ENCODE data around the gene LLGL1. TPM values are rescaled to one million over a fixed set of nuclear protein-coding genes. Genes with fewer than 3 reads are reported as not detected.

Gene LLGL1
- total and polyA plus RNA-seq, 2 donors (not counting 1 experiment from before 2014, with no cell fraction given), result 14.9 to 15.2 TPM

GRCh38 chr17:18197535-18198194, 27.8 kb upstream of the LLGL1 start:
- H4K20me1 ChIP-seq (ENCODE audit: control insufficient read depth, insufficient read depth, low read length, poor library complexity, severe bottlenecking), result peaks cover 95% of the 10 kb centered on the region
- H3K4me1 Mint-ChIP-seq, result peaks cover 28% of the 10 kb centered on the region
- no peak for TF ChIP-seq CTCF (IDR thresholded peaks at IDR 0.05)
- no peak for TF ChIP-seq EZH2 (IDR thresholded peaks at IDR 0.05; ENCODE audit: borderline replicate concordance, insufficient read depth, low read depth, low read length, poor library complexity, severe bottlenecking)
- H3K27ac Mint-ChIP-seq, result no peak overlapping the region
- H3K4me3 Mint-ChIP-seq, result no peak overlapping the region
- CTCF ChIA-PET, result interaction anchor here (0.6 to 1.6 kb wide), 5 partner anchors 9 to 71 kb away, joined by 3 read pairs; partner anchors contain the start of gene ALKBH5
- H3K36me3 ChIP-seq (replicated peaks in 1 of 2; ENCODE audit: control extremely low read depth in 1 of 2, control insufficient read depth in 1 of 2, extremely low read depth in 1 of 2, insufficient read depth in 2 of 2, low read length in 1 of 2), result peaks cover 9 to 63% of the 10 kb centered on the region in 2 experiments
- H3K79me2 ChIP-seq (ENCODE audit: control insufficient read depth, insufficient read depth, low read length), result peaks cover 89% of the 10 kb centered on the region
- no peak overlapping the region for H3K4me3 ChIP-seq (ENCODE audit: control extremely low read depth in 1 of 5, extremely low read depth in 1 of 5, insufficient read depth in 1 of 5, low read depth in 2 of 5, low read length in 4 of 5)
- POLR2A ChIA-PET, result no interaction called here
- H3K9ac ChIP-seq (ENCODE audit: low read length), result no peak overlapping the region
- no peaks in the 10 kb centered on the region for H3K4me1 ChIP-seq (ENCODE audit: control insufficient read depth in 2 of 2, insufficient read depth in 2 of 2, low read length in 2 of 2)
- H3K9me3 ChIP-seq (ENCODE audit: control extremely low read depth in 1 of 3, control insufficient read depth in 2 of 3, insufficient read depth in 1 of 3, low read length in 2 of 3), result no peaks in the 10 kb centered on the region
- H3K27me3 Mint-ChIP-seq, result no peaks in the 10 kb centered on the region
- no peak for ATAC-seq (ENCODE audit: low read depth)
- 89% methylated on average over 3 of the region's 3 CpGs for WGBS (ENCODE audit: insufficient coverage)
- DNase-seq, result no peak
- intact Hi-C loops (cut with micrococcal nuclease), result no loop called here
- no peak overlapping the region for H2AFZ ChIP-seq (ENCODE audit: insufficient read depth, low read depth, low read length, poor library complexity, severe bottlenecking)
- no peak overlapping the region for H3K4me2 ChIP-seq (replicated peaks; ENCODE audit: low read depth, low read length, poor library complexity, severe bottlenecking)
- no peaks in the 10 kb centered on the region for H3K9me3 Mint-ChIP-seq (ENCODE audit: insufficient read depth)
- H3K27me3 ChIP-seq (replicated peaks in 1 of 4; ENCODE audit: control extremely low read depth in 1 of 4, control insufficient read depth in 3 of 4, insufficient read depth in 4 of 4, low read length in 3 of 4), result no peaks in the 10 kb centered on the region
- no peak overlapping the region for H3K27ac ChIP-seq (ENCODE audit: low read length in 2 of 2)

- POLR2A ChIA-PET, result no interaction called here
- no peak overlapping the region for H3K27ac Mint-ChIP-seq
These were observed 26.9 kb upstream of the LLGL1 start for GRCh38 chr17:18198530-18198929.

More at GRCh38 chr17:18198530-18198929, 26.9 kb upstream of the LLGL1 start:
- no peak for TF ChIP-seq CTCF (IDR thresholded peaks at IDR 0.05)
- no peak for TF ChIP-seq EZH2 (IDR thresholded peaks at IDR 0.05; ENCODE audit: borderline replicate concordance, insufficient read depth, low read depth, low read length, poor library complexity, severe bottlenecking)
- Histone ChIP-seq H3K79me2 (ENCODE audit: control insufficient read depth, insufficient read depth, low read length) (peaks cover 87% of the 10 kb centered on the region), H3K36me3 (replicated peaks in 1 of 2; ENCODE audit: control extremely low read depth in 1 of 2, control insufficient read depth in 1 of 2, extremely low read depth in 1 of 2, insufficient read depth in 2 of 2, low read length in 1 of 2) (peaks cover 11 to 69% of the 10 kb centered on the region in 2 experiments), H3K27ac (ENCODE audit: low read length in 2 of 2) (no peak overlapping the region), H3K4me3 (ENCODE audit: control extremely low read depth in 1 of 5, extremely low read depth in 1 of 5, insufficient read depth in 1 of 5, low read depth in 2 of 5, low read length in 4 of 5) (no peak overlapping the region), H3K4me1 (ENCODE audit: control insufficient read depth in 2 of 2, insufficient read depth in 2 of 2, low read length in 2 of 2) (no peaks in the 10 kb centered on the region), H3K9me3 (ENCODE audit: control extremely low read depth in 1 of 3, control insufficient read depth in 2 of 3, insufficient read depth in 1 of 3, low read length in 2 of 3) (no peaks in the 10 kb centered on the region), H3K9ac (ENCODE audit: low read length) (no peak overlapping the region), H3K27me3 (replicated peaks in 1 of 4; ENCODE audit: control extremely low read depth in 1 of 4, control insufficient read depth in 3 of 4, insufficient read depth in 4 of 4, low read length in 3 of 4) (no peaks in the 10 kb centered on the region), H2AFZ (ENCODE audit: insufficient read depth, low read depth, low read length, poor library complexity, severe bottlenecking) (no peak overlapping the region), H3K4me2 (replicated peaks; ENCODE audit: low read depth, low read length, poor library complexity, severe bottlenecking) (no peak overlapping the region), H4K20me1 (ENCODE audit: control insufficient read depth, insufficient read depth, low read length, poor library complexity, severe bottlenecking) (peaks cover 96% of the 10 kb centered on the region)
- Mint-ChIP-seq H3K27me3 (no peaks in the 10 kb centered on the region), H3K4me3 (no peak overlapping the region), H3K9me3 (ENCODE audit: insufficient read depth) (no peaks in the 10 kb centered on the region), H3K4me1 (peaks cover 26% of the 10 kb centered on the region)
- intact Hi-C loops (cut with micrococcal nuclease), result no loop called here
- 91% methylated on average over 4 of the region's 4 CpGs for WGBS (ENCODE audit: insufficient coverage)
- no peak for ATAC-seq (ENCODE audit: low read depth)
- CTCF ChIA-PET, result interaction anchor here (1.1 kb wide), 1 partner anchor 14 kb away, joined by 3 read pairs; the partner anchor contains the start of gene ALKBH5
- DNase-seq, result no peak

All from B cell (primary cell).